Prostate gland (tissue), 2 donors: ENCODE results near the gene NLRC5. TPM values are rescaled to one million over a fixed set of nuclear protein-coding genes. Genes with fewer than 3 reads are reported as not detected.

ENCODE experiments used
- DNase-seq: peaks from one replicate; pipeline ENCODE4 v3.0.0-alpha.2; 2019; ENCODE audit warnings: low spot score
- H3K27ac ChIP-seq, 2 donors: fragments of 200-600 bp; sonication (generic); 2 replicates each; pipeline ENCODE4 v1.5.1; 2017 to 2019
- H3K27me3 ChIP-seq: fragments of 200-600 bp; sonication (generic); replicated peaks from 2 replicates; pipeline ENCODE4 v1.5.1; 2019; ENCODE audit not compliant: insufficient read depth
- H3K36me3 ChIP-seq, 2 donors: fragments of 200-600 bp; sonication (generic); 1 replicate in 1 of 2; 2 replicates in 1 of 2; pipeline versions ENCODE4 v1.5.1 to v1.8.1; 2017 to 2019
- H3K4me1 ChIP-seq: fragments of 200-600 bp; sonication (generic); replicated peaks from 2 replicates; pipeline ENCODE4 v1.5.1; 2019
- H3K4me3 ChIP-seq, 2 donors: fragments of 200-600 bp; sonication (generic); 2 replicates each; pipeline ENCODE4 v1.5.1; 2017 to 2019
- H3K9me3 ChIP-seq: fragments of 200-600 bp; sonication (generic); 2 replicates; pipeline ENCODE4 v1.5.1; 2017
- POLR2A ChIP-seq: fragments of 450-650 bp; IDR thresholded peaks from one replicate; pipeline ENCODE4 v1.6.1; 2016; ENCODE audit warnings: antibody characterized with exemption, mild to moderate bottlenecking
- POLR2AphosphoS5 ChIP-seq: sonication (generic); formaldehyde crosslinking; IDR thresholded peaks from one replicate; pipeline ENCODE4 v1.6.1; 2017; ENCODE audit warnings: antibody characterized with exemption
- WGBS: methylation state at CpG from one replicate; pipeline ENCODE4 v1.1.5; 2018; 5-methylcytosine and 5-hydroxymethylcytosine counted together
- intact Hi-C: fragments of 100-400 bp; cut with DNase I; formaldehyde crosslinking; loops from one replicate; pipeline ENCODE4 v1.14.2; 2022
- total RNA-seq, 2 donors: library from RNA; depleted of rRNA; stranded (reverse); fragments of >200 nt; gene quantifications; one replicate each; pipeline ENCODE4 v1.1.0, GENCODE V29; 2016
- TF ChIP-seq, protein P1 (sequence below), 4 experiments: fragments of 200-600 bp in 2 of 4; fragments of 450-650 bp in 2 of 4; sonication (generic) in 2 of 4; IDR thresholded peaks; 1 replicate in 3 of 4; 2 replicates in 1 of 4; pipeline ENCODE4 v1.5.1; 2016 to 2019; ENCODE audit warnings: antibody characterized with exemption in 4 of 4, mild to moderate bottlenecking in 2 of 4, moderate library complexity in 2 of 4

NLRC5 gene
- total RNA-seq, 2 donors from 2014 or later: 9.5 to 31.2 TPM

DNA sequence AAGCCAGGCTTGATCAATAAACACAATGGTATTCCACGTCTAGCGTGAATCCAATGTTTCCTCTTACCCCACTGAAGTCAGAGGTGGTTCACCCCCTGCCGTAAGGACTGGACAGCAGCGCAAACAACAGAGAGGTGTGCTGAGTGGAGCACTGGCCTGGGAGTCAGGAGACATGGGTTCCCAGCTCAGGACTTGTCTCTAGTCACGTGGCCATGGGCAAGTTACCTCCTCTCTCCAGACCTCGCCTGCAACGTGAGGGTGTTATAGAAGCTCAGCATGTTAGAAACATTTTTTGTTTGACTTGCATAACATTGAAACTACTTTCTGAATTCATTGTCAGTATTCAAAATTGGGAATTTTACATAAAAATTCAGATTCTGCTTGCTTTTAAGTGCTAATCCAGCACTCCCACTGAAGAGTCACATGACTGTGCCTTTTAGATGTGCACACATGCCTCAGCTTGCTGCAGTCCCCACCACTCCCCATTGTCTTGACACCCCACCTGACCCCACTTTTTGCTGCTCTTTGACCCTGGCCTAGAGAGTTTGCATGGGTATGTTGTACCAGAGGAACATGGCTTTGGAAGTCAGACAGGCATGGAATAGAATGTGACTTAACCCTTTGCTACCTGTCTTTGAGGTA lies 94.2 kb downstream of the NLRC5 start:
- intact Hi-C loops: no loop called here
- Histone ChIP-seq H3K4me3 (no peak overlapping the region), H3K4me1 (no peaks in the 10 kb centered on the region), H3K27me3 (no peaks in the 10 kb centered on the region), H3K27ac (no peak overlapping the region), H3K36me3 (no peaks in the 10 kb centered on the region), H3K9me3 (no peaks in the 10 kb centered on the region)
- WGBS: 79% methylated on average over 7 of the region's 7 CpGs
- DNase-seq: no peak
- TF ChIP-seq, protein P1, sequence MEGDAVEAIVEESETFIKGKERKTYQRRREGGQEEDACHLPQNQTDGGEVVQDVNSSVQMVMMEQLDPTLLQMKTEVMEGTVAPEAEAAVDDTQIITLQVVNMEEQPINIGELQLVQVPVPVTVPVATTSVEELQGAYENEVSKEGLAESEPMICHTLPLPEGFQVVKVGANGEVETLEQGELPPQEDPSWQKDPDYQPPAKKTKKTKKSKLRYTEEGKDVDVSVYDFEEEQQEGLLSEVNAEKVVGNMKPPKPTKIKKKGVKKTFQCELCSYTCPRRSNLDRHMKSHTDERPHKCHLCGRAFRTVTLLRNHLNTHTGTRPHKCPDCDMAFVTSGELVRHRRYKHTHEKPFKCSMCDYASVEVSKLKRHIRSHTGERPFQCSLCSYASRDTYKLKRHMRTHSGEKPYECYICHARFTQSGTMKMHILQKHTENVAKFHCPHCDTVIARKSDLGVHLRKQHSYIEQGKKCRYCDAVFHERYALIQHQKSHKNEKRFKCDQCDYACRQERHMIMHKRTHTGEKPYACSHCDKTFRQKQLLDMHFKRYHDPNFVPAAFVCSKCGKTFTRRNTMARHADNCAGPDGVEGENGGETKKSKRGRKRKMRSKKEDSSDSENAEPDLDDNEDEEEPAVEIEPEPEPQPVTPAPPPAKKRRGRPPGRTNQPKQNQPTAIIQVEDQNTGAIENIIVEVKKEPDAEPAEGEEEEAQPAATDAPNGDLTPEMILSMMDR (IDR thresholded peaks at IDR 0.05): no peak
- no peak for TF ChIP-seq POLR2A
- TF ChIP-seq POLR2AphosphoS5: no peak

DNA sequence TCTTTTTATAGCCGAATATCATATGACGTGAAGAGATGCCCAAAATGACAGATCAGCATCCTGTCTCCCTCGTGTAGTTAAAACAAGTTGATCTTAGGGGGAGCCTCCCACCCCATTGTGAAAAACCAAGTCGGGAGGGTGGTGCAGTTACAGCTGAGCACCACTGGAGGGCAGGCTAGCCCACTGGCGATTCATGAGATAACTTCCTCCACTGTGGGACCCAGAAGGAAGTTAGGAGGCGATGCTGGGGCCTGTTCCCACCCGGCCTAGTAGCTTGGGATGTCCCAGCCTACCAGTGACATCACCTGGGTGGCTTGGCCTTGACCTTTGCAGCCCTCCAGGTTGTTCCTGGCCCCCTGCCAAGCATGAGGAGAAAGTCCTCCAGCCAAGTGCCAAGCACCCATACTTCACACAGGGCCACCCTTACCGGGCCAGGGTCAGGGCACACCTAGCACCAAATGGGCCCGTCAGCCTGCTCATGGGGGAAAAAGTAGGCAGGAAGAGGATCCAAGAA lies 95.0 kb downstream of the NLRC5 start:
- H3K27ac ChIP-seq: no peak overlapping the region
- DNase-seq: peak; percentile 61
- intact Hi-C loops: no loop called here
- WGBS: 11% methylated on average over 9 of the region's 9 CpGs
- H3K4me1 ChIP-seq: no peaks in the 10 kb centered on the region
- TF ChIP-seq POLR2A (no peak), POLR2AphosphoS5 (peak; percentile 64)
- TF ChIP-seq, protein P1 (IDR thresholded peaks at IDR 0.05): peak; percentile 91 to 97 (median 94)
- no peaks in the 10 kb centered on the region for H3K9me3 ChIP-seq
- no peaks in the 10 kb centered on the region for H3K27me3 ChIP-seq
- H3K36me3 ChIP-seq: no peaks in the 10 kb centered on the region
- no peak overlapping the region for H3K4me3 ChIP-seq

DNA sequence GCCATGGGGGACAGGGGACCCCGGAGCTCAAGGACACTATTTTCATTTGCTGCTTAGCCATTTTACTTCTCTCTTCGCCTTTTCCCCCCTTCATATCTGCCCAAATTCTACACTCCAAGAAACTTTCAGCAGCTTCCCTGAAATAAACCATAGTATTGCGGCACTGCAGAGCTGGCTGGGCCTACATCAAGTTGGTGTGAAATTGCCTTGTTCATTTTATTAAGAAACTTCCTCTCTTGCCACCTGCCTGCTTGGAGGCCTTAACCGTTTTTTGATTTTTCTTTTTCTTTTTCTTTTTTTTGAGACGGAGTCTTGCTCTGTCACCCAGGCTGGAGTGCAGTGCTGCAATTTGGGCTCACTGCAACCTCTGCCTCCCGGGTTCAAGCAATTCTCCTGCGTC lies 95.6 kb downstream of the NLRC5 start:
- DNase-seq: no peak
- H3K9me3 ChIP-seq: no peaks in the 10 kb centered on the region
- H3K4me1 ChIP-seq: no peaks in the 10 kb centered on the region
- no peak overlapping the region for H3K27ac ChIP-seq
- H3K27me3 ChIP-seq: no peaks in the 10 kb centered on the region
- H3K4me3 ChIP-seq: no peak overlapping the region
- H3K36me3 ChIP-seq: no peaks in the 10 kb centered on the region
- TF ChIP-seq POLR2A (no peak), POLR2AphosphoS5 (no peak)
- TF ChIP-seq, protein P1 (IDR thresholded peaks at IDR 0.05): no peak
- 79% methylated on average over 7 of the region's 7 CpGs for WGBS
- intact Hi-C loops: no loop called here

DNA sequence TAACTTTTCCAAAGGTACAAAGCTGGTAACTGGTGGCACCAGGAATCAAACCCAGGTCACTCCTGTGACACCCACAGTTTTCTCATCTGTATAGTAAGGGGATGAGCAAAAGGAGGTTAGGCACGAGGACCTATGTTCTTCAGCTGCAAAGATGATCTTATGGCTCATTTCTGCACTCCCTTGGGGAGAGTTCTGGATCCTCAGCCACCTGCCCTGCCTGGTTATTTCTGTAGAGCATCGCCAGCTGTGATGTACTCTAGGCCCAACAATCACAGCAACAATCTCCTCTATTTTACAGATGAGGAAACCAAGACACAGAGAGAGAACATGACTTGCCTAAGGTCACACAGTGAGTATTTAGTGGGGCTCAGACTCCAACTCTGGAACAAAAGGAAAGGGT lies 97.6 kb downstream of the NLRC5 start:
- WGBS: 90% methylated on average over 2 of the region's 2 CpGs
- TF ChIP-seq POLR2A: no peak
- TF ChIP-seq, protein P1 (IDR thresholded peaks at IDR 0.05): no peak
- TF ChIP-seq POLR2AphosphoS5: no peak
- intact Hi-C loops: no loop called here

DNA sequence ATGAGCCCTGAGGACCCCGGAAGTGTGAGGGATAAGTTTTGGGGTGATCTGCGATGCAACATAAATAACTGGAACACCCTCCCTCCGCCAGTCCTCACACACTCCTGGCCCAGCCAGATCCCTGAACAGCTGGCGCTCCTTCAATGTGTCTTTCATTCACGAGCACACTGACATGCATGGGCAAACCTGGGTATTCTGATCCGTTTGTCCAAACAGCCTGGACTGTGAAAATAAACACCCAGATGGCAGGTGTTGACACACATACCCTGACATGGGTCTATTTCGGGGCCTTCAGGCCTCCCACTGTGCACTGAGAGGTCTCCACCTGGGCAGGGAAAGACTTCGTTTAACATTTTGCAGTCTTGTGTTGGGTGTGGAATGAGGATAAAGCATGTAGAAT lies 100.0 kb downstream of the NLRC5 start:
- DNase-seq: no peak
- TF ChIP-seq, protein P1 (IDR thresholded peaks at IDR 0.05): no peak
- H3K4me1 ChIP-seq: peaks cover 6% of the 10 kb centered on the region
- 63% methylated on average over 8 of the region's 8 CpGs for WGBS
- no peak overlapping the region for H3K4me3 ChIP-seq
- H3K9me3 ChIP-seq: no peaks in the 10 kb centered on the region
- intact Hi-C loops: no loop called here
- no peak overlapping the region for H3K27ac ChIP-seq
- no peaks in the 10 kb centered on the region for H3K36me3 ChIP-seq
- no peaks in the 10 kb centered on the region for H3K27me3 ChIP-seq

More for the DNA sequence above, 97.6 kb downstream of the NLRC5 start:
- Histone ChIP-seq H3K4me3 (no peak overlapping the region), H3K36me3 (no peaks in the 10 kb centered on the region), H3K27ac (no peak overlapping the region), H3K27me3 (no peaks in the 10 kb centered on the region), H3K4me1 (no peaks in the 10 kb centered on the region), H3K9me3 (no peaks in the 10 kb centered on the region)
- DNase-seq: no peak
